Measurements from ENCODE around the gene GNG11.

GNG11 gene

DNA sequence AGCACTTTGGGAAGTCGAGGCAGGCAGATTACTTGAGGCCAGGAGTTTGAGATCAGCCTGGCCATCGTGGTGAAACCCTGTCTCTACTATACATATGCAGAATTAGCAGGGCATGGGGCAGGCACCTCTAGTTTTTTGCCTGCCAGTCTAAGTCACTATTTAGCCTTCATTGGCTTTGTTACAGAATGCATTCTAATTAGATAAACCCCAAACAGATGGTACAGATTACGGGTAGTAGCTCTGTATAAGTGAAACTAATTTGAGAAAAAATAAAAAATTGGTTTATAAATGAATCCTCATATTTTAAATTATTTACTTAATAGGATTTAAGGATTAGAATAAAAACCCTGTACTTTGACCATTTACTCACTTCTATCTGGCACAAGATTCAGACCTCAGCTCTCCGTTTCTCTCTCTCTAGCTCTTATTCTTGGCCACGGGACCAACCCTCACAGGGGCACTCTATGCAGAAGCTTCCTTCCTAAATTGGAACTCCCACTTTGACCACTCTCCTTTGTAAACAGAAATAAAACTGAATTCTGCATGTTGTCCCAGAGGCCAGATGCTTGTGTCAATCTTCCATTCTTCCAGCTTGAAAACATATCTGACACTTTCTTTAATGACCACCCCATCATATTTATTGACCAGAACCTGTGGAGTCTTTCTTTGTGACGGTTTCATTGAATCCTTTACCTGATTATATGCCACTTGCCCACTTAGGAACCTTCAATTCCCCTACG lies 55.8 kb downstream of the GNG11 start:
- TF ChIP-seq, protein P1, sequence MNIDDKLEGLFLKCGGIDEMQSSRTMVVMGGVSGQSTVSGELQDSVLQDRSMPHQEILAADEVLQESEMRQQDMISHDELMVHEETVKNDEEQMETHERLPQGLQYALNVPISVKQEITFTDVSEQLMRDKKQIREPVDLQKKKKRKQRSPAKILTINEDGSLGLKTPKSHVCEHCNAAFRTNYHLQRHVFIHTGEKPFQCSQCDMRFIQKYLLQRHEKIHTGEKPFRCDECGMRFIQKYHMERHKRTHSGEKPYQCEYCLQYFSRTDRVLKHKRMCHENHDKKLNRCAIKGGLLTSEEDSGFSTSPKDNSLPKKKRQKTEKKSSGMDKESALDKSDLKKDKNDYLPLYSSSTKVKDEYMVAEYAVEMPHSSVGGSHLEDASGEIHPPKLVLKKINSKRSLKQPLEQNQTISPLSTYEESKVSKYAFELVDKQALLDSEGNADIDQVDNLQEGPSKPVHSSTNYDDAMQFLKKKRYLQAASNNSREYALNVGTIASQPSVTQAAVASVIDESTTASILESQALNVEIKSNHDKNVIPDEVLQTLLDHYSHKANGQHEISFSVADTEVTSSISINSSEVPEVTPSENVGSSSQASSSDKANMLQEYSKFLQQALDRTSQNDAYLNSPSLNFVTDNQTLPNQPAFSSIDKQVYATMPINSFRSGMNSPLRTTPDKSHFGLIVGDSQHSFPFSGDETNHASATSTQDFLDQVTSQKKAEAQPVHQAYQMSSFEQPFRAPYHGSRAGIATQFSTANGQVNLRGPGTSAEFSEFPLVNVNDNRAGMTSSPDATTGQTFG (tag by site-specific recombination; IDR thresholded peaks at IDR 0.05; ENCODE audit: borderline replicate concordance) = no peak
- TF ChIP-seq ZNF266 (tag by site-specific recombination; IDR thresholded peaks at IDR 0.05; ENCODE audit: low read depth) = no peak
- TF ChIP-seq ZNF155 (tag by site-specific recombination; IDR thresholded peaks at IDR 0.05) = no peak
- no peak for TF ChIP-seq ZNF623 (tag by site-specific recombination; IDR thresholded peaks at IDR 0.05)
- TF ChIP-seq, protein P2, sequence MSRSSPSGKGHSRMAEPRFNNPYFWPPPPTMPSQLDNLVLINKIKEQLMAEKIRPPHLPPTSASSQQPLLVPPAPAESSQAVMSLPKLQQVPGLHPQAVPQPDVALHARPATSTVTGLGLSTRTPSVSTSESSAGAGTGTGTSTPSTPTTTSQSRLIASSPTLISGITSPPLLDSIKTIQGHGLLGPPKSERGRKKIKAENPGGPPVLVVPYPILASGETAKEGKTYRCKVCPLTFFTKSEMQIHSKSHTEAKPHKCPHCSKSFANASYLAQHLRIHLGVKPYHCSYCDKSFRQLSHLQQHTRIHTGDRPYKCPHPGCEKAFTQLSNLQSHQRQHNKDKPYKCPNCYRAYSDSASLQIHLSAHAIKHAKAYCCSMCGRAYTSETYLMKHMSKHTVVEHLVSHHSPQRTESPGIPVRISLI (tag by site-specific recombination; IDR thresholded peaks at IDR 0.05) = no peak
- TF ChIP-seq, protein P3, sequence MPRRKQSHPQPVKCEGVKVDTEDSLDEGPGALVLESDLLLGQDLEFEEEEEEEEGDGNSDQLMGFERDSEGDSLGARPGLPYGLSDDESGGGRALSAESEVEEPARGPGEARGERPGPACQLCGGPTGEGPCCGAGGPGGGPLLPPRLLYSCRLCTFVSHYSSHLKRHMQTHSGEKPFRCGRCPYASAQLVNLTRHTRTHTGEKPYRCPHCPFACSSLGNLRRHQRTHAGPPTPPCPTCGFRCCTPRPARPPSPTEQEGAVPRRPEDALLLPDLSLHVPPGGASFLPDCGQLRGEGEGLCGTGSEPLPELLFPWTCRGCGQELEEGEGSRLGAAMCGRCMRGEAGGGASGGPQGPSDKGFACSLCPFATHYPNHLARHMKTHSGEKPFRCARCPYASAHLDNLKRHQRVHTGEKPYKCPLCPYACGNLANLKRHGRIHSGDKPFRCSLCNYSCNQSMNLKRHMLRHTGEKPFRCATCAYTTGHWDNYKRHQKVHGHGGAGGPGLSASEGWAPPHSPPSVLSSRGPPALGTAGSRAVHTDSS (tag by site-specific recombination; IDR thresholded peaks at IDR 0.05) = no peak
- TF ChIP-seq ZNF426 (tag by site-specific recombination; IDR thresholded peaks at IDR 0.05) = no peak
- TF ChIP-seq ZIC2 (tag by site-specific recombination; IDR thresholded peaks at IDR 0.05) = no peak
- TF ChIP-seq ZNF132 (tag by site-specific recombination; IDR thresholded peaks at IDR 0.05; ENCODE audit: borderline replicate concordance) = no peak
- TF ChIP-seq ZBTB17 (tag by site-specific recombination; IDR thresholded peaks at IDR 0.05) = no peak
- H3K27ac ChIP-seq (ENCODE audit: extremely low read depth, low read depth, low read length) = no peak overlapping the region
- H3K9me3 ChIP-seq (ENCODE audit: control insufficient read depth, insufficient read depth, low read depth, low read length) = no peaks in the 10 kb centered on the region
- CTCF ChIA-PET = interaction anchor here (0.6 kb wide), 1 partner anchor 55 kb away, joined by 4 read pairs; no protein-coding TSS in a partner anchor
- H3K36me3 ChIP-seq (ENCODE audit: control insufficient read depth in 2 of 2, insufficient read depth in 1 of 2, low read length in 2 of 2) = no peaks in the 10 kb centered on the region
- no peaks in the 10 kb centered on the region for H3K4me1 ChIP-seq (ENCODE audit: control insufficient read depth, insufficient read depth, low read length)
- H3K4me3 ChIP-seq (ENCODE audit: low read depth, low read length) = no peak overlapping the region
- POLR2A ChIA-PET = no interaction called here
